Muscle layer of colon (tissue), 2 donors: ENCODE data around the gene KMT2E.

Source experiments
- H3K27ac ChIP-seq: one replicate; pipeline ENCODE4 v1.7.0; 2013; ENCODE audit warnings: low read depth, mild to moderate bottlenecking, low read length, moderate library complexity
- H3K27me3 ChIP-seq, 2 donors: one replicate each; pipeline ENCODE4 v1.7.0; 2013; ENCODE audit warnings: low read length in 2 of 2, mild to moderate bottlenecking in 2 of 2; ENCODE audit not compliant: insufficient read depth in 2 of 2, control insufficient read depth in 1 of 2
- H3K36me3 ChIP-seq: one replicate; pipeline ENCODE4 v1.7.0; 2013; ENCODE audit warnings: mild to moderate bottlenecking, low read length; ENCODE audit not compliant: insufficient read depth
- H3K4me1 ChIP-seq: one replicate; pipeline ENCODE4 v1.7.0; 2013; ENCODE audit warnings: mild to moderate bottlenecking, low read length; ENCODE audit not compliant: insufficient read depth
- H3K4me3 ChIP-seq, 2 donors: one replicate each; pipeline ENCODE4 v1.7.0; 2013; ENCODE audit warnings: low read length in 2 of 2, low read depth in 1 of 2, mild to moderate bottlenecking in 1 of 2, moderate library complexity in 1 of 2
- H3K9ac ChIP-seq: one replicate; pipeline ENCODE4 v1.7.0; 2013; ENCODE audit warnings: low read length
- H3K9me3 ChIP-seq: one replicate; pipeline ENCODE4 v1.7.0; 2013; ENCODE audit warnings: mild to moderate bottlenecking, low read length
- donor health status: abdominal sarcoma.
- donor health status: Adenocarcinoma of cecum.

The KMT2E gene

DNA sequence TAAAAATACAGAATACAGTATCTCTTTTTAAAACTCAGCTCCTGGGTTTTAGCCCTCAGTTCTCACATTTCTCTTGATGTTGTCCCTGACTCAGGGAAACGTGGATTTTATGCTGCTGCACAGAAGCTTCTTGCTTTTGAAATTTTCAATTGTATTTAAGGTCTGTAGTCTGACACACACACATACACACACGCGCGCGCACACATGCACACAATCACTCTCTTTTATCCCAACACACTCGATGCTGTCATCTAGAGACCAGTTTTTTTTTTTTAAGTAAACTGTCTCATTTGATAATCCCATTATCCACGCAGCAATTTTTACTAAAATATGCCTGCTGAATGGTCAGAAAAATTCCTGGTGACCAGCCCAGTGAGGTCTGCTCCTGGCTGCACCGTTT lies 108.6 kb downstream of the KMT2E start:
- no peak overlapping the region for H3K27ac ChIP-seq

DNA sequence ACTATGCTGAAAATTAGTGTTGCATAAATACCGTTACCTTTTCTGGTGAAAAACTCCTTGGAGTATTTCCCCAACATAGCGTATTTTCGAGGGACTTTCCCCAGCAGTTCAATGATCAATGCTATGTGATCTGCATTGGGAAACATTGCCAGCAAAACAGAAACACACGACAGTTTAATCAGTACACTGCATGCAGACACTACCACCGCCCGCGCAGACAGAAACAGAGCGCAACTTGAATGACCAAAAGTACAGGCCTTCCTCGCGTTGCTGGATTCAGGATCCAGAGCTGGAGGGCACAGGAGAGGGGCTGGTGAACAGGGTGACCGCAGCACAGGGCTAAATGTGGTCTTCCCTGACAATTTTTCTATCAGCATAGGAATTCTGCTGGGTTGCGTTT lies 111.7 kb downstream of the KMT2E start:
- no peak overlapping the region for H3K27ac ChIP-seq
- no peak overlapping the region for H3K9ac ChIP-seq
- H3K27me3 ChIP-seq: no peaks in the 10 kb centered on the region
- H3K4me1 ChIP-seq: no peaks in the 10 kb centered on the region
- no peak overlapping the region for H3K4me3 ChIP-seq
- peaks cover 13% of the 10 kb centered on the region for H3K36me3 ChIP-seq
- no peaks in the 10 kb centered on the region for H3K9me3 ChIP-seq

More for the DNA sequence above, 108.6 kb downstream of the KMT2E start:
- H3K4me1 ChIP-seq: no peaks in the 10 kb centered on the region
- no peaks in the 10 kb centered on the region for H3K9me3 ChIP-seq
- H3K9ac ChIP-seq: no peak overlapping the region
- no peak overlapping the region for H3K4me3 ChIP-seq
- H3K36me3 ChIP-seq: peaks cover 14% of the 10 kb centered on the region
- H3K27me3 ChIP-seq: no peaks in the 10 kb centered on the region

DNA sequence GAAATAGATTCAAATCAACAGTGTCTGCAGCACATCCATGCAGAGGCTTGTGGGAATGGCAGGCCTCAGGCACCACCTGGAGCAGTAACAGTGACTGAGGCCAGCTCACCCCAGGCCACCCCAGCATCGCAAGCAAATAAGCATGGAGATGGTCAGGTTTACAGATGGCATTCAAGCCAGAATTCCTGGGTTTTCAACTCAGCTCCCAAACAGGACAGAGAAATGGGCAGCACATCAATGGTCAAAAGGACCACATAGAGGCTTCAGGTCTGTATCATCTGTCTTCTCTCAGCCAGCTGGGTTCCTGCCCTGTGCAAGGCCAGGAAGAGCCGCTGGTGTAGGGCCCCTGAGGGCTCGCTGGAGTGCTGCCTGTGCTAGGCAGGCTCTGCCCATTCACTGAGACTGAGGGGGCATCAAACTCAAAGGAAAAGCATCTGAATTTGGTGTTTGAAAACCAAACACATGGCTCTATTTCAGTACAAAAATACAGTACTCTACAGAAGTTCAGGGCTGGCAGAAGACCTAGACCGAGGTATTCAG lies 112.5 kb downstream of the KMT2E start:
- Histone ChIP-seq H3K27me3 (no peaks in the 10 kb centered on the region), H3K9ac (no peak overlapping the region), H3K4me1 (no peaks in the 10 kb centered on the region), H3K9me3 (no peaks in the 10 kb centered on the region), H3K4me3 (no peak overlapping the region), H3K27ac (no peak overlapping the region), H3K36me3 (peaks cover 11% of the 10 kb centered on the region)

DNA sequence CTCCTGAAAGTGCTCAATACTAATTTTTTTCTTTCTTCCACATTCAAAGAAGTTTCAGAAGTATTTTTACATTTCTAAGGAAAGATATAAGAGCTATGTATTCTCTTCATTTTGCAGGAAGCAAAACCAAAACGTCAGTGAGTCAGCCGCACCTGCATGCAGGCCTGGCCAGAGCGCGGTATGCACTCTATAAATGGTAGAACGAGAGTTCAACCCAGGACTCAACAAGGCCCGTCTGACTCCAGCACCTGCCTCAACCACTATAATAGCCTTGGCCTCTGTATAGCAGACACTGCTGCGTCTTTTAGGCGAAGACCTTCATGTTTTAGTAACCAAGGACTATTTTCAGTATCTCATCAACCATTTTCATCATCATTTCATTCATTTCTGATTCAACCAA lies 113.2 kb downstream of the KMT2E start:
- Histone ChIP-seq H3K27me3 (no peaks in the 10 kb centered on the region), H3K4me1 (no peaks in the 10 kb centered on the region), H3K4me3 (no peak overlapping the region), H3K27ac (no peak overlapping the region), H3K36me3 (peaks cover 15% of the 10 kb centered on the region), H3K9ac (no peak overlapping the region), H3K9me3 (no peaks in the 10 kb centered on the region)

DNA sequence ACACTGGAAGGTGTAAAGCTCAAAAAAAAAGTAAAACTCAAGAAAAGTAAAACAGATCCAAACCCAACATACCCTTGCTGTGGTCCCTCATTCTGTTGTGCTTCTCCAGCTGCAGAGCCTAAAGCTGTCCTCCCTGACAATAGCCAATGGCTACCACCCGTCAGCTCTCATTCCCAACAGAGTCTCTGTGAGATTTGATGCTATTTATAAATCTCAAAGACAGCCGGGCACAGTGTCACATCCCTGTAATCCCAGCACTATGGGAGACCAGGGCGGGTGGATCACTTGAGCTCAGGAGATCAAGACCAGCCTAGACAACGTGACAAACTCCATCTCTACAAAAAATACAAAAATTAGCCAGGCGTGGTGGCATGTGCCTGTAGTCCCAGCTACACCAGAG lies 116.0 kb downstream of the KMT2E start:
- Histone ChIP-seq H3K9ac (no peak overlapping the region), H3K27me3 (no peaks in the 10 kb centered on the region), H3K9me3 (no peaks in the 10 kb centered on the region), H3K4me3 (no peak overlapping the region), H3K4me1 (no peaks in the 10 kb centered on the region), H3K27ac (no peak overlapping the region), H3K36me3 (peaks cover 29% of the 10 kb centered on the region)

DNA sequence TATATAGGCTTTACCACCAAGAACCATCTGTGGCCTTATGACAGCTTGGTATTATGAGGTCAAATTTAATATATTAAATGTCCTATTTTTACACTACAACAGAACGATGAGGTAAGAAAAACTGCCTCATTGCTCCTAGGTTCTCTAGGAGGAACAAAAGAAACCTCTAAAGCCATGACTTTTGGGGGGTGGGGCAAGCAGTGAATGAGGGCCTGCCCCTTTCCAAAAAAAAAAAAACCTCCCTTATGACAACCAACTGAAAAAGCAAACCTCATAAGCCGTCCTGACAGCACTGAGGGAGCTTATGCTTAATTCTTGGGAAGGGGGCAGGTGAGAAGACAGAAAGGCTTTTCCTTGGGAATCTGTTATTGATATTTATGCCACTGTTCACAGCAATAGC lies 116.6 kb downstream of the KMT2E start:
- H3K27me3 ChIP-seq: no peaks in the 10 kb centered on the region
- H3K27ac ChIP-seq: no peak overlapping the region
- H3K4me1 ChIP-seq: no peaks in the 10 kb centered on the region
- peaks cover 25% of the 10 kb centered on the region for H3K36me3 ChIP-seq
- no peaks in the 10 kb centered on the region for H3K9me3 ChIP-seq
- H3K4me3 ChIP-seq: no peak overlapping the region
- no peak overlapping the region for H3K9ac ChIP-seq

DNA sequence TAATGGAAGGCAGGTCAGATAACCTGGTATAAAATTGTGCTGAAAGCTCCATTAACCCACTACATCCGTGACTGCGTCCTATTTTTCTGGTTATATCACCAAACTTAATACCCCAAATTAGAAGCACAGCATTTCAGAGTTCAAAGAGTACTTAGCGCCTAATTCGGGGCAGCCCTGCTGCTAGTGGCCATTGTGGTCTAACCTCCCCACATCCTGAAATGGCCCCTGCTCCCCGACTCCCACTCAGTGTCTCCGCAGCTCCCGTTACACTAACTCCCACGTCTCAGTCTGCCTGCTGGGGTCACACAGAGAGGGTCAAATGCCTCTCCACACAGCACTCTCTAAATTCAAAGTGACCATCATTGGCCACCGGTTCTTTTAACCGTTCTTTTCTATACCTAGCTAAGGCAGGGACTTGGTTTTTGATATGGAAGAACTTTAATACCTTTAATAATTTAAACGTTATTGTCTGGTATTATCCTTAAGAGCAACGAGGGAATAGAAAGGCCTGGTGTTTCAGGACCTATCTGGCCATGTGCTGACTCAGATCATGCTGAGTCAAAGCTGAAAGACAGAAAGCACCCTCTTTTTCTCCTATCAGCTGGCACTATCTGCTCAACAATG lies 117.1 kb downstream of the KMT2E start:
- H3K4me3 ChIP-seq: no peak overlapping the region
- no peak overlapping the region for H3K27ac ChIP-seq
- no peaks in the 10 kb centered on the region for H3K4me1 ChIP-seq
- H3K36me3 ChIP-seq: peaks cover 20% of the 10 kb centered on the region
- no peaks in the 10 kb centered on the region for H3K27me3 ChIP-seq
- no peaks in the 10 kb centered on the region for H3K9me3 ChIP-seq
- no peak overlapping the region for H3K9ac ChIP-seq

DNA sequence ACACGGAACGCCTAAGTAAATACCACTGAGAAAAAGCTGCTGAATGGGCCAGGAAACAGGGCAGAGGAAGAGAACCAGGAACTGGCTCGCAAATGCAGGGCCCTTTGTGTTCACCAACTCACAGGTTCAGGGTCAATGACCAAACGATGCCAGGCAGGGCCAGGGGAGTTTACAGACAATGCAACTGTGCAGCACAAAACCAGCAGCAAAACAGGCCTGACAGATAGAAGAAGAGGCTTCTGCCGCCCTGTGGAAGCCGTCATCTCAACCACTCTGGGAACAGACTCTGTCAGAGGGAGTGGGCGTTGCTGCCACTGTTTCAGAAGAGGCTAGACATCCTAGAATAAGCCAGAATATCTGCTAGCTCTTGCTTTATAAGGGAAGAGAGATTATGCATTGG lies 117.9 kb downstream of the KMT2E start:
- Histone ChIP-seq H3K27ac (no peak overlapping the region), H3K9ac (no peak overlapping the region)

DNA sequence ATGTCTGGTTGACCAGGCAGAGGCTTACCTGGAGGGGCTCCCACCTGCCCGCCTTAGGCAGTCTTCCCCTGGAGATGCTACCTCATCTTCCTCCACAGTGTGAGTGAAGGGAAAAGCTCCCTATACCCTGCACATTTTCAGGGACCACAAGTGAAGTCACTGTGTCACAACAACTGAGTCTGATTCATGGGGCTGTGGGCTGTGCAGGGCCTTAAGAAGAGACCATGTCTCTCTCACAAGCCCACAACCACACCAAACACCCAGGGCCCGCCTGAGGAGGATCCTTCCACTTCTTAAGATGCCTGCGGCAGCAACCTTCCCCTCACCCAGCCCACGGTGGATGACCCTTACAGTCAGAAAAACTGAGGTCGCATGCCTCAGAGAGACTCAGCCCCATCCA lies 118.3 kb downstream of the KMT2E start:
- no peaks in the 10 kb centered on the region for H3K4me1 ChIP-seq
- H3K27me3 ChIP-seq: no peaks in the 10 kb centered on the region
- H3K27ac ChIP-seq: no peak overlapping the region
- peaks cover 32% of the 10 kb centered on the region for H3K36me3 ChIP-seq
- H3K9ac ChIP-seq: no peak overlapping the region
- H3K9me3 ChIP-seq: no peaks in the 10 kb centered on the region
- no peak overlapping the region for H3K4me3 ChIP-seq

More for the DNA sequence above, 117.9 kb downstream of the KMT2E start:
- Histone ChIP-seq H3K4me3 (no peak overlapping the region), H3K36me3 (peaks cover 27% of the 10 kb centered on the region), H3K4me1 (no peaks in the 10 kb centered on the region), H3K9me3 (no peaks in the 10 kb centered on the region), H3K27me3 (no peaks in the 10 kb centered on the region)

DNA sequence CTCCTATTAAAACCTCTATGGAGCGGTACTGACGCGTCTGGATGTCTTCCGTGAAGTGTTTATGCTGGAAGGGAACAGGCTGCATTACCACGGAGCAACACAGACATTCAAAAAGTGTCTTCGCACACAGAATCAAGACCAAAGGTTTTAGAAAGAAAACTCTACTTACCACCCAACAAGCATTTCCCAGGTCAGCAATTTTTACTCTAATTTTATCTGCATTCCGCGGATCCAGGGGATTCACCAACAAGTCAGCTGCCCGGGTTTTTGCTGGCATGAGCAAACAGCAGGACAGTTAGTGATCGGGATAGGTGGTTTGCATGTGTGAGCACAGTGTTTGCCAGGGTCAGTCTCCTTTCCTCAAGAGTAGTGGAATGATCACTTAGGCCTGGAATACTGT lies 118.8 kb downstream of the KMT2E start:
- Histone ChIP-seq H3K27me3 (no peaks in the 10 kb centered on the region), H3K4me3 (no peak overlapping the region), H3K9ac (no peak overlapping the region), H3K27ac (no peak overlapping the region), H3K36me3 (peaks cover 35% of the 10 kb centered on the region), H3K4me1 (no peaks in the 10 kb centered on the region), H3K9me3 (no peaks in the 10 kb centered on the region)

DNA sequence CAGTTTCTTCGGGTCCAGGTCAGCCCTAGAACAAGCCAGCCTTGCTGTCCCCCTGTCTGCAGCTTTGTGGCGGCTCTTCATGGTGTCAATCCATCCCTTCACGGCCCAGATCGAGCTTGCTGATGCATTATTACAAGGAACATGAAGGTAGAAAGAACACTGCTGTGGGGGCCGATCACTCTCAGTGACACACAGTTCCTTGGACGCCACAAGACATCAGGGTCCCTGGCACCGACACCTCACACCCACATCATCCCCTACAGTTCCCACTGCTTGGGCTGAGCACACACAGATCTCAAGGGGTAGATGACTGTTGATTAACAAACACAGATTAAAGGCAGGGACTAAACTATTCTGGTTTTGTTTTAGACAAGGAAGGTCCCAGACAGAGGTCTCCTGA lies 119.4 kb downstream of the KMT2E start:
- Histone ChIP-seq H3K27ac (no peak overlapping the region), H3K9ac (no peak overlapping the region), H3K4me3 (no peak overlapping the region), H3K27me3 (no peaks in the 10 kb centered on the region), H3K4me1 (no peaks in the 10 kb centered on the region), H3K9me3 (no peaks in the 10 kb centered on the region), H3K36me3 (peaks cover 35% of the 10 kb centered on the region)

DNA sequence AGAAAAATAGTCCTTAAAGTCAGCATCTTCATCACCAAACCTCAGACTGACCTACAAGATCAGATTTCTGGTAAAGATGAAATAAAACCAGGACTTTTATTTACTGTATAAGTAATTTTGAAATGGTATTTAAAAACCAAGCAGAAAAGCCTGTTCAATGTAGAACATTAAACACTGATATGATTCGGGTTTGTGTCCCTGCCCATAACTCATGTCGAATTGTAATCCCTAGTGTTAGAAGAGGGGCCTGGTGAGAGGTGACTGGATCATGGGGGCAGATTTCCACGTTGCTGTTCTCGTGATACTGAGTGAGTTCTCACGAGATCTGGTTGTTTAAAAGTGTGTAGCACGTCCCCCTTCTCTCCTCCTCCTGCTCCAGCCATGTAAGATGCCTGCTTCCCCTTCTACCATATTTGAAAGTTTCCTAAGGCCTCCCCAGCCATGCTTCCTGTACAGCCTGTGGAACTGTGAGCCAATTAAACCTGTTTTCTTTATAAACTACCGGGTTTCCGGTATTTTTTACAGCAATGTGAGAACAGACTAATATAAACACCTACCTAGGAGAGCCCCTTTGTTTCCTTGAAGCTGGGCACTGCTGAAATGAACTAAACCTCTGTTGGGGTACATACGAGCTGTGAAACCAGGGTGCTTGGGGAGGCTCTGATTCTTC lies 120.1 kb downstream of the KMT2E start:
- no peak overlapping the region for H3K9ac ChIP-seq
- H3K4me1 ChIP-seq: no peaks in the 10 kb centered on the region
- peaks cover 35% of the 10 kb centered on the region for H3K36me3 ChIP-seq
- no peaks in the 10 kb centered on the region for H3K9me3 ChIP-seq
- H3K4me3 ChIP-seq: no peak overlapping the region
- no peaks in the 10 kb centered on the region for H3K27me3 ChIP-seq
- H3K27ac ChIP-seq: no peak overlapping the region
